A549 treated with CORT108297 at 1 μM for 4 hours (cell line): ENCODE results near the gene TECR. TPM values are rescaled to one million over a fixed set of nuclear protein-coding genes. Genes with fewer than 3 reads are reported as not detected.

ENCODE experiments used
- total RNA-seq: library from RNA; stranded (reverse); fragments of 200-300 nt; extraction: Qiagen RNA extraction; gene quantifications from 5 replicates; pipeline ENCODE4 v1.2.3, GENCODE V29; 2022

The TECR gene
- total RNA-seq, result 145 to 197 TPM (median 189 TPM) in 5 replicates

GRCh38 chr19:14529254-14530004, at the start of gene TECR:
Gene TECR, plus strand, starts transcription at chr19:14529594. Its CDS starts 103 bp downstream, at chr19:14529697.

GRCh38 chr19:14496029-14496833, 33.2 kb upstream of the TECR start, which contains the start of gene GIPC1:
Gene GIPC1, minus strand, starts transcription at chr19:14496127. Its CDS starts 13,151 bp downstream, at chr19:14482976.

GRCh38 chr19:14517840-14518505, 11.4 kb upstream of the TECR start, which contains the start of gene DNAJB1:
Gene DNAJB1, minus strand, starts transcription at chr19:14518397. Its CDS starts 48 bp downstream, at chr19:14518349.

GRCh38 chr19:14571695-14572490, 42.5 kb downstream of the TECR start, which contains the start of gene NDUFB7:
Gene NDUFB7, minus strand, starts transcription at chr19:14572066. Its CDS starts 66 bp downstream, at chr19:14572000.

GRCh38 chr19:14582894-14583340, 53.5 kb downstream of the TECR start, which contains the start of gene CLEC17A:
Gene CLEC17A, plus strand, starts transcription at chr19:14583084. Its CDS starts 77 bp downstream, at chr19:14583161.

Other genes starting within 250 kb of the TECR start
- 66.8 to 89.7 TPM (median 83.5 TPM) in 5 replicates for gene ADGRE5, start 148.2 kb upstream of the TECR start, total RNA-seq
- gene DDX39A, start 110.3 kb upstream of the TECR start, total RNA-seq, result 120 to 141 TPM (median 130 TPM) in 5 replicates
- 61.3 to 74.4 TPM (median 72.2 TPM) in 5 replicates for gene PKN1, start 96.3 kb upstream of the TECR start, total RNA-seq
- gene PTGER1, start 54.2 kb upstream of the TECR start, total RNA-seq, result 0.10 to 0.15 TPM (median 0.13 TPM) in 3 of 5 replicates, not detected in the others
- gene GIPC1, start 33.5 kb upstream of the TECR start, total RNA-seq, result 81.2 to 135 TPM (median 130 TPM) in 5 replicates
- 159 to 187 TPM (median 172 TPM) in 5 replicates for gene DNAJB1, start 11.2 kb upstream of the TECR start, total RNA-seq
- 158 to 214 TPM (median 202 TPM) in 5 replicates for gene NDUFB7, start 42.5 kb downstream of the TECR start, total RNA-seq
- 0.09 TPM in 1 of 5 replicates, not detected in the others for gene CLEC17A, start 53.5 kb downstream of the TECR start, total RNA-seq
- not detected in 5 replicates for gene ADGRE3, start 145.2 kb downstream of the TECR start, total RNA-seq
- 2.3 to 3.8 TPM (median 3.0 TPM) in 5 replicates for gene ZNF333, start 160.5 kb downstream of the TECR start, total RNA-seq
- gene ADGRE2, start 249.0 kb downstream of the TECR start, total RNA-seq, result 0.46 to 1.0 TPM (median 0.80 TPM) in 5 replicates